ENCODE results near the gene CTSE. TPM values are rescaled to one million over a fixed set of nuclear protein-coding genes. Genes with fewer than 3 reads are reported as not detected.

CTSE gene
- total RNA-seq, 1 donor from 2014 or later: not detected

GRCh38 chr1:206037581-206037980, 13.9 kb upstream of the CTSE start:
- peaks cover 96% of the 10 kb centered on the region for H3K4me1 Mint-ChIP-seq
- H3K9me3 Mint-ChIP-seq: no peaks in the 10 kb centered on the region
- H3K27ac Mint-ChIP-seq: peak overlapping the region; percentile 90
- DNase-seq (no peak), ATAC-seq (ENCODE audit: low read depth) (no peak)
- intact Hi-C loops (cut with micrococcal nuclease): loop anchor here (1.0 kb wide), 1 partner anchor 13 kb away; no protein-coding TSS in a partner anchor
- H3K36me3 Mint-ChIP-seq (ENCODE audit: low read depth): peaks cover 33% of the 10 kb centered on the region
- no peak for TF ChIP-seq CTCF (IDR thresholded peaks at IDR 0.05)
- POLR2A ChIA-PET: interaction anchor here (0.8 to 6.9 kb wide), 11 partner anchors 9 to 884 kb away, joined by 3 to 101 read pairs (median 5); partner anchors contain the start of genes FCMR and RAB29
- no peaks in the 10 kb centered on the region for H3K27me3 Mint-ChIP-seq
- CTCF ChIA-PET: interaction anchor here (1.0 to 1.8 kb wide), 5 partner anchors 13 to 246 kb away, joined by 3 to 9 read pairs (median 4); no protein-coding TSS in a partner anchor
- H3K4me3 Mint-ChIP-seq: peak overlapping the region; percentile 92

- TF ChIP-seq CTCF (IDR thresholded peaks at IDR 0.05): no peak
- CTCF ChIA-PET: interaction anchor here (1.0 to 1.8 kb wide), 6 partner anchors 11 to 245 kb away, joined by 3 to 9 read pairs (median 4); no protein-coding TSS in a partner anchor
- no peaks in the 10 kb centered on the region for H3K27me3 Mint-ChIP-seq
- no peaks in the 10 kb centered on the region for H3K9me3 Mint-ChIP-seq
- no peak for DNase-seq
- POLR2A ChIA-PET: interaction anchor here (0.6 to 6.9 kb wide), 14 partner anchors 10 to 885 kb away, joined by 3 to 101 read pairs (median 6); partner anchors contain the start of genes FCMR and RAB29
- peak overlapping the region; percentile 92 for H3K4me3 Mint-ChIP-seq
- intact Hi-C loops (cut with micrococcal nuclease): loop anchor here (1.0 kb wide), 1 partner anchor 13 kb away; no protein-coding TSS in a partner anchor
- peak overlapping the region; percentile 90 for H3K27ac Mint-ChIP-seq
- peaks cover 96% of the 10 kb centered on the region for H3K4me1 Mint-ChIP-seq
- ATAC-seq (ENCODE audit: low read depth): peak; percentile 53
- peaks cover 34% of the 10 kb centered on the region for H3K36me3 Mint-ChIP-seq (ENCODE audit: low read depth)
Measured at GRCh38 chr1:206036663-206037455, 13.2 kb upstream of the CTSE start.

- ChIA-PET POLR2A (interaction anchor here (0.6 to 6.9 kb wide), 12 partner anchors 8 to 71 kb away, joined by 3 to 101 read pairs (median 6); no protein-coding TSS in a partner anchor), CTCF (interaction anchor here (0.7 to 8.3 kb wide), 8 partner anchors 9 to 116 kb away, joined by 3 to 342 read pairs (median 4); no protein-coding TSS in a partner anchor)
- H3K4me3 Mint-ChIP-seq: peak overlapping the region; percentile 92
- H3K4me1 Mint-ChIP-seq: peaks cover 92% of the 10 kb centered on the region
- peak; percentile 68 for ATAC-seq (ENCODE audit: low read depth)
- no peak for TF ChIP-seq CTCF (IDR thresholded peaks at IDR 0.05)
- peak overlapping the region; percentile 90 for H3K27ac Mint-ChIP-seq
- H3K9me3 Mint-ChIP-seq: no peaks in the 10 kb centered on the region
- no peak for DNase-seq
- H3K36me3 Mint-ChIP-seq (ENCODE audit: low read depth): peaks cover 22% of the 10 kb centered on the region
- intact Hi-C loops (cut with micrococcal nuclease): loop anchor here (1.0 kb wide), 1 partner anchor 31 kb away; no protein-coding TSS in a partner anchor
- H3K27me3 Mint-ChIP-seq: no peaks in the 10 kb centered on the region
Measured at GRCh38 chr1:206035027-206035426, 11.3 kb upstream of the CTSE start.

- no peak overlapping the region for H3K4me3 Mint-ChIP-seq
- POLR2A ChIA-PET: interaction anchor here (4.5 kb wide), 1 partner anchor 19 kb away, joined by 32 read pairs; no protein-coding TSS in a partner anchor
- H3K27ac Mint-ChIP-seq: peak overlapping the region; percentile 90
- H3K4me1 Mint-ChIP-seq: peaks cover 68% of the 10 kb centered on the region
- DNase-seq (no peak), ATAC-seq (ENCODE audit: low read depth) (no peak)
- intact Hi-C loops (cut with micrococcal nuclease): no loop called here
- H3K27me3 Mint-ChIP-seq: no peaks in the 10 kb centered on the region
- CTCF ChIA-PET: interaction anchor here (0.8 to 8.3 kb wide), 9 partner anchors 19 to 241 kb away, joined by 3 to 342 read pairs (median 5); no protein-coding TSS in a partner anchor
- H3K36me3 Mint-ChIP-seq (ENCODE audit: low read depth): peaks cover 11% of the 10 kb centered on the region
- TF ChIP-seq CTCF (IDR thresholded peaks at IDR 0.05): no peak
- no peaks in the 10 kb centered on the region for H3K9me3 Mint-ChIP-seq
Measured at GRCh38 chr1:206032380-206033140, 8.9 kb upstream of the CTSE start.
